ENCODE measurements around the gene FAM241A. TPM values are rescaled to one million over a fixed set of nuclear protein-coding genes. Genes with fewer than 3 reads are reported as not detected.

Gene FAM241A
- total RNA-seq, 2 donors from 2014 or later, result 0.13 to 0.18 TPM

- Histone ChIP-seq H3K4me1 (ENCODE audit: control insufficient read depth, insufficient read depth, low read length) (no peaks in the 10 kb centered on the region), H3K9me3 (ENCODE audit: control insufficient read depth, low read length) (no peaks in the 10 kb centered on the region), H3K4me3 (ENCODE audit: low read length) (no peak overlapping the region), H3K27me3 (ENCODE audit: control insufficient read depth, insufficient read depth, low read length, poor library complexity, severe bottlenecking) (no peaks in the 10 kb centered on the region), H3K9ac (ENCODE audit: extremely low read depth, low read length, poor library complexity, severe bottlenecking) (no peak overlapping the region), H3K27ac (ENCODE audit: low read depth, low read length) (no peak overlapping the region), H3K36me3 (ENCODE audit: control insufficient read depth, insufficient read depth, low read length) (no peaks in the 10 kb centered on the region)
- H3K4me1 Mint-ChIP-seq, result no peaks in the 10 kb centered on the region
- H3K27me3 Mint-ChIP-seq (ENCODE audit: insufficient read depth), result no peaks in the 10 kb centered on the region
- no peak for DNase-seq
- H3K9me3 Mint-ChIP-seq, result peaks cover 12% of the 10 kb centered on the region
- no peak overlapping the region for H3K4me3 Mint-ChIP-seq
- no peak overlapping the region for H3K27ac Mint-ChIP-seq
- TF ChIP-seq CTCF (conservative IDR thresholded peaks at IDR 0.05), result no peak
- WGBS, 2 experiments (ENCODE audit: insufficient coverage in 1 of 2, insufficient read length in 1 of 2), result 96 to 97% methylated on average over 7 of the region's 7 CpGs
- no peaks in the 10 kb centered on the region for H3K36me3 Mint-ChIP-seq (ENCODE audit: low read depth)
These were observed 74.6 kb downstream of the FAM241A start for GRCh38 chr4:112219826-112220366.

- Histone ChIP-seq H3K27ac (ENCODE audit: low read depth, low read length) (no peak overlapping the region), H3K9ac (ENCODE audit: extremely low read depth, low read length, poor library complexity, severe bottlenecking) (no peak overlapping the region), H3K4me3 (ENCODE audit: low read length) (no peak overlapping the region), H3K9me3 (ENCODE audit: control insufficient read depth, low read length) (no peaks in the 10 kb centered on the region), H3K36me3 (ENCODE audit: control insufficient read depth, insufficient read depth, low read length) (no peaks in the 10 kb centered on the region), H3K4me1 (ENCODE audit: control insufficient read depth, insufficient read depth, low read length) (no peaks in the 10 kb centered on the region), H3K27me3 (ENCODE audit: control insufficient read depth, insufficient read depth, low read length, poor library complexity, severe bottlenecking) (no peaks in the 10 kb centered on the region)
- Mint-ChIP-seq H3K4me3 (no peak overlapping the region), H3K4me1 (no peaks in the 10 kb centered on the region), H3K27ac (no peak overlapping the region), H3K9me3 (peaks cover 12% of the 10 kb centered on the region), H3K36me3 (ENCODE audit: low read depth) (no peaks in the 10 kb centered on the region), H3K27me3 (ENCODE audit: insufficient read depth) (no peaks in the 10 kb centered on the region)
- no peak for DNase-seq
- 96% methylated on average over 13 to 43 of the region's 43 CpGs for WGBS, 2 experiments (ENCODE audit: insufficient coverage in 1 of 2, insufficient read length in 1 of 2)
- no peak for TF ChIP-seq CTCF (conservative IDR thresholded peaks at IDR 0.05)
These were observed 77.1 kb downstream of the FAM241A start for GRCh38 chr4:112222219-112222955.

GRCh38 chr4:112225157-112225556 is 79.9 kb downstream of the FAM241A start:
- DNase-seq, result no peak
- Histone ChIP-seq H3K9ac (ENCODE audit: extremely low read depth, low read length, poor library complexity, severe bottlenecking) (no peak overlapping the region), H3K9me3 (ENCODE audit: control insufficient read depth, low read length) (no peaks in the 10 kb centered on the region), H3K36me3 (ENCODE audit: control insufficient read depth, insufficient read depth, low read length) (no peaks in the 10 kb centered on the region), H3K4me3 (ENCODE audit: low read length) (no peak overlapping the region), H3K27me3 (ENCODE audit: control insufficient read depth, insufficient read depth, low read length, poor library complexity, severe bottlenecking) (no peaks in the 10 kb centered on the region), H3K27ac (ENCODE audit: low read depth, low read length) (no peak overlapping the region), H3K4me1 (ENCODE audit: control insufficient read depth, insufficient read depth, low read length) (no peaks in the 10 kb centered on the region)
- TF ChIP-seq CTCF (conservative IDR thresholded peaks at IDR 0.05), result no peak
- 77 to 84% methylated on average over 4 of the region's 4 CpGs for WGBS, 2 experiments (ENCODE audit: insufficient coverage in 1 of 2, insufficient read length in 1 of 2)
- H3K9me3 Mint-ChIP-seq, result peaks cover 12% of the 10 kb centered on the region
- no peaks in the 10 kb centered on the region for H3K36me3 Mint-ChIP-seq (ENCODE audit: low read depth)
- H3K4me3 Mint-ChIP-seq, result no peak overlapping the region
- no peak overlapping the region for H3K27ac Mint-ChIP-seq
- H3K27me3 Mint-ChIP-seq (ENCODE audit: insufficient read depth), result no peaks in the 10 kb centered on the region
- no peaks in the 10 kb centered on the region for H3K4me1 Mint-ChIP-seq

Data from endodermal cell (in vitro differentiated cells).